NT2/D1 (cell line): ENCODE results near the gene SENP8.

Source experiments
- DNase-seq: peaks from one replicate; pipeline ENCODE4 v3.0.0-alpha.2; 2011; ENCODE audit warnings: low read depth, low spot score
- H3K27me3 ChIP-seq: 2 replicates; pipeline ENCODE4 v1.6.0; 2011; ENCODE audit warnings: mild to moderate bottlenecking; ENCODE audit not compliant: insufficient read length, insufficient read depth
- H3K36me3 ChIP-seq: 2 replicates; pipeline ENCODE4 v1.6.1; 2011; ENCODE audit warnings: mild to moderate bottlenecking, low read length, mixed read lengths; ENCODE audit not compliant: insufficient read depth, insufficient read length
- H3K4me1 ChIP-seq: 2 replicates; pipeline ENCODE4 v1.5.1; 2011; ENCODE audit not compliant: insufficient read depth, insufficient read length
- H3K4me3 ChIP-seq: 2 replicates; pipeline ENCODE4 v1.5.1; 2011; ENCODE audit warnings: low read depth; ENCODE audit not compliant: insufficient read length
- H3K9ac ChIP-seq: 2 replicates; pipeline ENCODE4 v1.6.0; 2011; ENCODE audit warnings: low read depth; ENCODE audit not compliant: insufficient read length
- H3K9me3 ChIP-seq: 2 replicates; pipeline ENCODE4 v1.5.1; 2011; ENCODE audit warnings: mild to moderate bottlenecking, low read length; ENCODE audit not compliant: insufficient read depth
- SUZ12 ChIP-seq: IDR thresholded peaks from 2 replicates; pipeline ENCODE4 v1.6.1; 2011; ENCODE audit not compliant: insufficient read length, insufficient read depth; ENCODE audit errors: extremely low read depth
- YY1 ChIP-seq: IDR thresholded peaks from 2 replicates; pipeline ENCODE4 v1.6.1; 2011; ENCODE audit not compliant: insufficient read length, insufficient read depth
- ZNF274 ChIP-seq: IDR thresholded peaks from 2 replicates; pipeline ENCODE4 v1.6.1; 2011; ENCODE audit warnings: mild to moderate bottlenecking, low read depth, low read length

The SENP8 gene

DNA sequence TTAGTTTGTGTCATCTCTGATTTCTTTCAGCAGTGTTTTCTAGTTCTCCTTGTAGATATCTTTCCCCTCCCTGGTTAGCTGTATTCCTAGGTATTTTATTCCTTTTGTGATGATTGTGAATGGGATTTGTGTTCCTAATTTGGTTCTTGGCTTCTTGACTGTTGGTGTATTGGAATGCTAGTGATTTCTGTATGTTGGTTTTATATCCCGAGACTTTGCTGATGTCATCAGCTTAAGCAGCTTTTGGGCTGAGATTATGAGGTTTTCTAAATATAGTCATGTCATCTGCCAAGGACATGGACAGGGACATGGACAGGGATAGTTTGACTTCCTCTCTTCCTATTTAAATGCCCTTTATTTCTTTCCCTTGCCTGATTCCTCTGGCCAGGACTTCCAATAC, 36.0 kb upstream of the SENP8 start:
- DNase-seq: no peak
- Histone ChIP-seq H3K36me3 (no peaks in the 10 kb centered on the region), H3K9me3 (peaks cover 10% of the 10 kb centered on the region; the same call in 1 of the 2 replicates), H3K4me3 (no peak overlapping the region), H3K9ac (no peak overlapping the region), H3K4me1 (no peaks in the 10 kb centered on the region), H3K27me3 (no peaks in the 10 kb centered on the region)
- no peak for TF ChIP-seq YY1
- TF ChIP-seq ZNF274: no peak
- TF ChIP-seq SUZ12: no peak

DNA sequence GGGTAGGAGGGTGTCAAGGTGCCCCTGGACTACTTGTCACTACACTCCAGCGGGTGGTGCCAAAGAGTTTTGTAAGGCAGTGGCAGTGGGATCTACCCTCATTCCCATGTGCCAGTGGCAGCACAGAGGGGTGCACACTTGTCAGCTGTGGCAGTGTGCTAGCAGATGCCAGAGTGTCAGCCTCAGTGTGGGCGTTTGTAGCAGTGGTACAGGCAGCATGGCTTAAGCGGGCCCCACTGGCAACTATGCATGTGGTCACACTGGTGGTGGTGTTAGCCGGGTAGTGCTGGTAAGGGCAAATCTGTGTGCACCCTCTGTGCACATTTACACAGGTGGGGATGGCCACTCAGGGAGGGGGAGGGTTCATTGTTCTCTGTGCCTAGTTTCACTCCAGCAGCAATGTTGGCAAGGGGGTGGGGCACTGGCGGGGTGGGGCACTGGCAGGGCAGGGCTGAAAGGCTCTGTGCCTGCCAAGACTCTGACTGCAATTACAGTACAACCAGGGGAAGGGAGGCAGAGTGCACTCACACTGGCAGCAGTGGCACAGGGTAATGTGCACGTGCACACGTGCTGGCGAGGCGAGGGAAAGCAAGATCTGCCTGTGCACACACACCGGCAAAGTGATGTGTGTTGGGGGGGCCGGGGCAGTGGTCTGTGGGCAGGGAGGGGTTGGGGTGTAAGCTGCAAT, 32.0 kb upstream of the SENP8 start:
- Histone ChIP-seq H3K36me3 (no peaks in the 10 kb centered on the region), H3K9ac (no peak overlapping the region), H3K4me3 (no peak overlapping the region), H3K4me1 (no peaks in the 10 kb centered on the region), H3K27me3 (no peaks in the 10 kb centered on the region), H3K9me3 (peaks cover 10% of the 10 kb centered on the region; the same call in 1 of the 2 replicates)
- TF ChIP-seq SUZ12 (no peak), YY1 (no peak), ZNF274 (no peak)
- no peak for DNase-seq

DNA sequence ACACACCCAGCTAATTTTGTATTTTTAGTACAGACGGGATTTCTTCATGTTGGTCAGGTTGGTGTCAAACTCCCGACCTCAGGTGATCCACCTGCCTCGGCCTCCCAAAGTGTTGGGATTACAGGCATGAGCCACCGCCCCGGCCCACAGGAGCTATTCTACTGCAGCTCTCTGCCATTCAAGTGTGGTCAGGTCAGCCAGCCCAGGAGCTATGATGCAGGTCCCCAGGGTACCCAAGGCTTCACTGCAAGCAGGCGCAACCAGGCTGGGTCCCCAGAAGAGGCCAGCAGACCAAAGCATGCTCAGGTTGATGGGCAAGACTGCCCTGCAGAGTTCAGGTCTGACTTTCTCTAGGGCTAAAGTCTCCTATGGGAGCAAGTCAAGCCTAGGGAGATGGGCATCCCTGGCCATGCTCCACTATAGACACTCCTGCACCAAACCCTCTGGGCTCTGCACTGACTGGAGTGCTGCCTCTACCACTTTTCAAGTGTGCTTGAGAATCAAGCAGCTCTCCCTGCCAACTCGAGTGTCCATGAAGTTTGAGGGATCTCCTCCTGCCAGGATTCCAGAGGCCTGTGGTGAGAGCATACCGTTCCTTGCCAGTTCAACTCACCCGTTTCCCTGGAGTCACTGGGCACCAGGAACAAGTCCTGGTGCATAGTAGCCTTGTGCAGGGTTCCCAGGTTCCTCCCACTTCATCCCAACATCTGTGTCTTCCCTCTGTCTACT, 31.1 kb upstream of the SENP8 start:
- H3K27me3 ChIP-seq: no peaks in the 10 kb centered on the region
- no peak overlapping the region for H3K9ac ChIP-seq
- no peaks in the 10 kb centered on the region for H3K36me3 ChIP-seq
- no peaks in the 10 kb centered on the region for H3K4me1 ChIP-seq
- H3K9me3 ChIP-seq: peaks cover 10% of the 10 kb centered on the region; the same call in 1 of the 2 replicates
- no peak overlapping the region for H3K4me3 ChIP-seq
- DNase-seq: no peak
- TF ChIP-seq SUZ12: no peak
- TF ChIP-seq YY1: no peak

DNA sequence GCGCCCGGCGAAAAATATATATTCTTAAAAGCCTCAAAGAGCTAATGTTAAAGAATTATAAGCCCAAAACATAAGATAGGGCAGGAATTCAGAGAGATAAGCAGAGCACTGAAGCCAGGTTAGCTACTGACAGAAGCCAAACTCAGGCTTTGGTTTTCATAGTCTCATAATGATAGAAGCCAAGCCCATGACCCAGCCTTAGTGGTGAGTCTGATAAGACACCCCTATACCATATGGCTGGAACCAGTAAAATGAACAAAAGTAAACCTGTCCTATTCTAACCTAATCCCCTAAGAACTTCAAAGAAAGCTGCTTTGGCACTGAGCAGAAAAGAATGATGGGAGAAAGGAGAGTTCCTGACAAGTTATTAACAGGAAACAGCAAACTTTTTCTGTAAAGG, 26.2 kb upstream of the SENP8 start:
- TF ChIP-seq SUZ12 (no peak), ZNF274 (no peak), YY1 (no peak)
- H3K4me1 ChIP-seq: no peaks in the 10 kb centered on the region
- H3K9ac ChIP-seq: no peak overlapping the region
- 0 out of 2 replicates have a peak, but pooled peaks cover 5% of the 10 kb centered on the region for H3K9me3 ChIP-seq
- DNase-seq: no peak
- no peaks in the 10 kb centered on the region for H3K36me3 ChIP-seq
- no peaks in the 10 kb centered on the region for H3K27me3 ChIP-seq
- no peak overlapping the region for H3K4me3 ChIP-seq

DNA sequence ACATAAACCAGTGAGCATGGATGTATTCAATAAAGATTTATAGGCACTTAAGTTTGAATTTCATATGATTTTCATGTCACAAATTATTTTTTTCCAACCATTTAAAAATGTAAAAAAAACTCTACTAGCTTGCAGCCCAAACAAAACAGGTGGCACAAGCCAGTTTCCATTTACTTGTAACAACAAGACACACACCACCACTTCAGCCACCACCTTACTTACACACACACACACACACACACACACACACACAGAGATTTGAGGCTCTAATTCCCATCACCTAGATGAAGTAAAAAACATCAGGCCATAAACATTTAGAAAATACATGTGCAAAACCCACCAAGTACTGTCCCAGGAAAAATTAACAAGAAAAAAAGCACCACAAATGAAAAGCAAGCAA, 25.5 kb upstream of the SENP8 start:
- 0 out of 2 replicates have a peak, but pooled peaks cover 5% of the 10 kb centered on the region for H3K9me3 ChIP-seq
- no peak for TF ChIP-seq ZNF274
- no peak for TF ChIP-seq SUZ12
- no peak for TF ChIP-seq YY1

DNA sequence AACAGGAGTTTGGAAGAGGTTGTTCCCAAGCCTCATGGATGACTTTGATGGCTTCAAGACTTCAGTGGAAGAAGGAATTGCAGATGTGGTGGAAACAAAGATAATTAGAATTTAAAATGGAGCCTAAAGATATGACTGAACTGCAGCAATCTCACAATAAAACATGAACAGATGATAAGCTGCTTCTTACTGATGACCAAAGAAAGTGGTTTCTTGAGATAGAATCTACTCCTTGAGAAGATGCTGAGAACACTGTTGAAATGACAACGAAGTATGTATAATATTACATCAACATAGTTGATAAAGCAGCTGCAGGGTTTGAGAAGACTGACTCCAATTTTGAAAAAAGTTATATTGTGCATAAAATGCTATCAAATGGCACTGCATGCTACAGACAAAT, 21.4 kb upstream of the SENP8 start:
- DNase-seq: no peak
- 0 out of 2 replicates have a peak, but pooled peaks cover 5% of the 10 kb centered on the region for H3K9me3 ChIP-seq
- TF ChIP-seq SUZ12 (no peak), YY1 (no peak), ZNF274 (no peak)
- no peak overlapping the region for H3K4me3 ChIP-seq
- H3K9ac ChIP-seq: no peak overlapping the region
- no peaks in the 10 kb centered on the region for H3K36me3 ChIP-seq
- no peaks in the 10 kb centered on the region for H3K27me3 ChIP-seq
- H3K4me1 ChIP-seq: no peaks in the 10 kb centered on the region

More for the DNA sequence above, 25.5 kb upstream of the SENP8 start:
- no peaks in the 10 kb centered on the region for H3K4me1 ChIP-seq
- no peaks in the 10 kb centered on the region for H3K36me3 ChIP-seq
- no peak overlapping the region for H3K4me3 ChIP-seq
- H3K27me3 ChIP-seq: no peaks in the 10 kb centered on the region
- no peak for DNase-seq
- H3K9ac ChIP-seq: no peak overlapping the region

DNA sequence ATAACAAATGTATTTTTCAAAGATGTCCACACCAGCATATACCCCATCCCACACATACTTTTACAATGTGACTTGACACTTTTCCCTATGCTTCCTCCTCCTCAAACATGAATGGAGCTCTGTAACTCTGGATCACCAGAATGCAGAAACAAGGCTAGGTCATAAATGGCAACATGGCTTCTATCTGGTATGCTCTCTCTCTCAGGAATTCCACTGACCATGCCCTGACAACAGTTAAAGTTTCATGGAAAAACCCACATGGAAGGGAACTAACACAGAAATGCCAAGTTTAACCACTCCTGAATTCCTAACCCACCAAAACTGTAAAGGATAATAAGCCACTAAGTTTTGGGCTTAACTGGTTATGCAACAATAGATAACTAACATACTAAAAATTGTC, 20.2 kb upstream of the SENP8 start:
- H3K4me1 ChIP-seq: peaks cover under 1% of the 10 kb centered on the region
- no peak for DNase-seq
- H3K9me3 ChIP-seq: 0 out of 2 replicates have a peak, but pooled peaks cover 5% of the 10 kb centered on the region
- H3K9ac ChIP-seq: no peak overlapping the region
- no peak overlapping the region for H3K4me3 ChIP-seq
- no peaks in the 10 kb centered on the region for H3K27me3 ChIP-seq
- TF ChIP-seq SUZ12: no peak
- TF ChIP-seq YY1: no peak
- TF ChIP-seq ZNF274: no peak
- no peaks in the 10 kb centered on the region for H3K36me3 ChIP-seq
